HG02623 (cell line): ENCODE data around the gene ADAMTSL5.
"Not testable (repeated sequence)": the region's sequence is repeated elsewhere in the genome, so short reads cannot be mapped to it uniquely, and the experiment has no call there.

ENCODE experiments used
- ATAC-seq: cut with Tn5 transposase; IDR thresholded peaks from one replicate; pipeline ENCODE4 v1.9.1; 2021; ENCODE audit warnings: moderate library complexity; ENCODE audit not compliant: unreplicated experiment

ADAMTSL5 gene

DNA sequence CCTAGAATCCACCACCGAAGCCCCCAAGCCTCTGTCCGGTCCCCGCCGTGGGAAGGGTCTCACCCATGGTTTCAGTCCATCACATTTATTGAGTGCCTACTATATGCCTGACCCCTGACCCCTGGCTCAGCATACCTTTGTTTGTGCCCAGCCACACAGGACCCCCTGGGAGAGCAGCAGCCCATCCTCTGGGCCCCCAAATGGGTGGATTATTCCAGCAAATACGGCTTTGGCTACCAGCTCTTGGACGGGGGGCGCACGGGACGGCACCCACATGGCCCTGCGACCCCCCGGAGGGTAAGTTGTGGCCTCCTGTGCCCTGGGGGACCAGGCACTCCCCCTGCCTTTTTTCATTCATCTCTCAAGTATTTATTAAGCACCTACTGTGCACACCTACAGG is 18.8 kb upstream of the ADAMTSL5 start:
- ATAC-seq: no peak

DNA sequence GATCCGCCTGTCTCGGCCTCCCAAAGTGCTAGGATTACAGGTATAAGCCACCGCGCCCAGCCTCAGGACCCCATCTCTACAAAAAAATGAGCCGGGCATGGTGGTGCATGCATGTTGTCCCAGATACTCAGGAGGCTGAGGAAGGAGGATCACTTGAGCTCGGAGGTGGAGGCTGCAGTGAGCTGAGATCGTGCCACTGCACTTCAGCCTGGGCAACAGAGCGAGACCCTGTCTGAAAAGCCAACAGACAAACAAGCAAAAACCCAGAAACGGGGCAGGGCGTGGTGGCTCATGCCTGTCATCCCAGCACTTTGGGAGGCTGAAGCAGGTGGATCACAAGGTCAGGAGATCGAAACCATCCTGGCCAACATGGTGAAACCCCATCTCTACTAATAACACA is 18.0 kb upstream of the ADAMTSL5 start:
- not testable (repeated sequence) for ATAC-seq

DNA sequence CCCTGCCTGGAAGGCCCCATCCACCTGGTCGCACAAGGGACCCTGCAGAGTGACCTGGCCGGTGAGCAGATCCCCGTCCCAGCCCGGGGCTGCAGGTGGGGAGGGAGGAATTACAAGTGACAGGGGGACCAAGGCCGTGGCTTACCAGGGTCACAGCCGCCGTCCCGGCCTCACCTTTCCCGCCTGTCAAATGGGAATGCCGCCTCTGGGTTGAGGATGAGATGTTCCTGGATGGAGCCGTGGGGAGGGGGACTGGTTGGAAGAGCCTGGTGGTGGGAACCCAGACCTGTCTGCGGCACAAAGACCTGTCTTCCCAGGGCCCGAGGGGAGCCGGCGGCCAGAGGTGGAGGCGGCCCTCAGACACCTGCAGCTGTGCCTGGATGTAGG is 16.6 kb upstream of the ADAMTSL5 start:
- ATAC-seq: no peak

DNA sequence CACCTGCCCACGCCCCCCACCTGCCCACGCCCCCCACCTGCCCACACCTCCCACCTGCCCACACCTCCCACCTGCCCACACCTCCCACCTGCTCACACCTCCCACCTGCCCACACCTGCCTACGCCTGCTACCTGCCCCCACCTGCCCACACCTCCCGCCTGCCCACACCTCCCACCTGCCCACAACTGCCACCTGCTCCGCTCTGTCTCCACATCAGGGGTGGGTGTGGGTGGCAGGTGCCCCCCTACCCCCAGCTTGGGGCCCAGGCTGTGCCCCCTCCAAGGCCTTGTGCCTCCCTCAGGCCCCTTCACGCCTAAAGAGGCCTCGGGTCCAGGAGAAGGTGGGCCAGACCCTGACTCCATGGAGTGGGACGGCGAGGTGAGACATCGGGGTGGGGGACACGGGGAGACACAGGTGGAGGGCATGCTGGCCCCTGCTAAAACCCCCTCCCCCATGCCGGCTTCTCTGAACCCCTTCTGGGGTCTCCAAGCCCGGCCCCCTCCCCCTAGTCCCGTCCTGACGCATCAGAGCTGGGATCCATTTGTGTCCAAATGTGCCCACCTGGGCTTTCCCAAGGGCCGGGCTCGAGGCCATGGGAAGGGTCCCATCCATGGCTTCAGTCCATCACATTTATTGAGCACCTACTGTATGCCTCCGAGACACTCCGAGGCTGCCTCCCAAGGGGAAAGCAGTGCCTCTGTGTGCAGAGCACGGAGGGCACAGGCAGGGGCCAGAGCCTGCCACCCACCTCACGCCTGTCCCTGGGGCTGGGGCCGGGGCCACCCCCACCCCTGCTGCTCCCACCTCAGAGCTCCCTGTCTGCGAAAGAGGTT is 16.0 kb upstream of the ADAMTSL5 start:
- no peak for ATAC-seq

DNA sequence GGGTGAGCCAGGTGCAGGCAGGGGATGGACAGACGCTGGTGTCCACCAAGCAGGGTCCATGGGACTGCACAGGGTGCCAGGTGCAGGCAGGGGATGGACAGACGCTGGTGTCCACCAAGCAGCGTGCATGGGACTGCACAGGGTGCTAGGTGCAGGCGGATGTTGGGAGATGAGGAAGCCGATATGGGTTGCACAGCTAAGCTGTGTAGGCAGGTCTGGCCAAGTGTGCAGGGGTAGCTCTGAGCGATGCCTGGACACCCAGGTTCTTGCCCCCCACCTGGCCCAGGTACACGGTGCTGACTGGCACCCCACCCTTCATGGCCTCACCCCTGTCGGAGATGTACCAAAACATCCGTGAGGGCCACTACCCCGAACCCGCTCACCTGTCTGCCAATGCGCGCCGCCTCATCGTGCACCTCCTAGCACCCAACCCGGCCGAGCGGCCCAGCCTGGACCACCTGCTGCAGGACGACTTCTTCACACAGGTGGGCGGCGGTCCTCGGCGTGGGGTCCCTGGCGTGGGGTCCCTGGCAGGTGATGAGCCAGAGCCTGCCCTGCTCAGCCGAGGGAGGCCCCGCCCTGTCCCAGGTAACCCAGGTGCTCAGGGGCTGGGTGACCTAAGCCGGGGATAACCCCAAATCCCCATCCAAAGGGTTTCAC is 15.0 kb upstream of the ADAMTSL5 start:
- ATAC-seq: no peak

DNA sequence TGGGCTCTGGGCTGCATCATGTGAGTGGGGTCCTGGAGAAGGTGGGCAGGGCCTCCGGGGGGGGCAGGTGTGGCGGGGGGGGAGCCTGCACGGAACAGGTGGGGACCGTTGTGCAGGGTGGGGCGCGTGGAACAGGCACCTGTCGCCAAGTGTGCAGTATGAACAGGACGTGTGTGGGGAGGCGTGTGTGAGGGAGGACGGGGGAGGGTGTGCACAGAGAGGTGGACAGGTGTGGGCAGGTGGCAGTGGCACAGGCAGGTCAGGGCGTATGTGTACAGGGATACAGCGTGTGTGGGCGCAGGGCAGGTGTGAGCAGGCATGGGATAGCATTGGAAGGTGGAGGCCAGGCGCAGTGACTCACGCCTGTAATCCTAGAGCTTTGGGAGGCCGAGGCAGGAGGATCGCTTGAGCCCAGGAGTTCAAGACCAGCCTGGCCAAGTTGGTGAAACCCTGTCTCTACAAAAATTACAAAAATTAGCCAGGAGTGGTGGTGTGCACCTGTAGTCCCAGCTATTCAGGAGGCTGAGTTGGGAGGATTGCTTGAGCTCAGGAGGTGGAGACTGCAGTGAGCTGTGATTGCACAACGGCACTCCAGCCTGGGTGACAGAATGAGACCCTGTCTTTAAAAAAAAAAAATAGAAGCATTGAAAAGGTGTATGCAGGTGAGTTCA is 14.3 kb upstream of the ADAMTSL5 start:
- ATAC-seq: no peak

DNA sequence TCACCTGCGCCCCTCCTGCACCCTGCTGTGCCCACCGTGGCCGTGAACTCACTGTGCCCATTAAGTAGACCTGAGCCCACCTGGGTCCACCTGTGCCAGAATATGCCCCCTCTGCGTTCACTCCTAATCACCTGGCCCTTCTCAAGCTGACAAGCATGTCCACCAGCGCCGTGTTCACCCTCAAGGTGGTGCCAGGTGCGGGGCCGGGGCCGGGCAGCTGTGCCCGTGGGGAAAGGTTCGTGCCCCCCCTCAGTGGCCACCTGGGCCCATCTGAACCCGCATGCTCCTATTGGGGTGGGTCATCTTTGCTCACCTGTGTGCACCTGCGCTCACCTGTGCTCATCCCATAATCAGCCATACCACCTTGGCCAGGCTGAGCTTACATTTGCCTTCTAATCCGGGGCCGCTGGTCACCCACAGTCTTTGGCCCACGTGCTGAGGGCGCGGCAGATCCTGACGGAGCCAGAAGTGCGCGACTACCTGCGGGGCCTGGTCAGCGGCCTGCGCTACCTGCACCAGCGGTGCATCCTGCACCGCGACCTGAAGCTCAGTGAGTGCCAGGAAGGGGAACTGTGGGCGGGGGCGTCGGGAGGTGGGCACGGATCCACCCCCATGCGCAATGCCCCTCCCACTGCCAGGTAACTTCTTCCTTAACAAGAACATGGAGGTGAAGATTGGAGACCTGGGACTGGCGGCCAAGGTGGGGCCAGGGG is 13.4 kb upstream of the ADAMTSL5 start:
- ATAC-seq: no peak

DNA sequence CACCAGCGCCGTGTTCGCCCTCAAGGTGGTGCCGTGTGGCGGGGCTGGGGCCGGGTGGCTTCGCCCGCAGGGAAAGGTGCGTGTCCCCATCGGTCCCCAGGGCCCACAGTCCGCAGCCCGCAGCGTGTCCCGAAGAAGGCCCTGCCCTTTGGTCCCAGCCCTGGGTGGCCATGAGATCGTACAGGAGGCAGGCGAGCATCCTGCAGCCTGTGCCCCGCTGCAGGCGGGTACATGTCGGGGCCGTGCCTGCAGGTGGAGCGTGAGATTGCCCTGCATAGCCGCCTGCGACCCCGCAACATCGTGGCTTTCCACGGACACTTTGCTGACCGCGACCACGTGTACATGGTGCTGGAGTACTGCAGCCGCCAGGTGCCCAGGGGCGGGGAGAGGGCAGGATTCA is 12.5 kb upstream of the ADAMTSL5 start:
- ATAC-seq: no peak

DNA sequence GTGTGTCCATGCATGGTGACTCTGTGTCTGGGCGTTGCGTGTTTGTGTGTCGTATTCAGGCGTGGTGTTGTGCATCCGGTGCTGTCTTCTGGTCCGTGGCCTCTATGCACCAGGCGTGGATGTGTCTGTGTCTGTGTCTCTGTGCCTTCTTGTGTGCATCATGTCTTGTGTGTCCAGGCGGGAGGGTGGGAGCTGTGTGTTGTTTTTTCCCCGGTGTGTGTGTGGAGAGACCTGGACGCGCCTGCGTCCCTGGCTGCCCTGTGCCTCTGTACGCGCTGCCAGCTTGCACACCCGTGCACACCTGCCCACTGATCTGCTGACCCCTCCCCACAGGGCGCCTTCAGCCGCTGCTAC is 12.1 kb upstream of the ADAMTSL5 start:
- ATAC-seq: no peak

DNA sequence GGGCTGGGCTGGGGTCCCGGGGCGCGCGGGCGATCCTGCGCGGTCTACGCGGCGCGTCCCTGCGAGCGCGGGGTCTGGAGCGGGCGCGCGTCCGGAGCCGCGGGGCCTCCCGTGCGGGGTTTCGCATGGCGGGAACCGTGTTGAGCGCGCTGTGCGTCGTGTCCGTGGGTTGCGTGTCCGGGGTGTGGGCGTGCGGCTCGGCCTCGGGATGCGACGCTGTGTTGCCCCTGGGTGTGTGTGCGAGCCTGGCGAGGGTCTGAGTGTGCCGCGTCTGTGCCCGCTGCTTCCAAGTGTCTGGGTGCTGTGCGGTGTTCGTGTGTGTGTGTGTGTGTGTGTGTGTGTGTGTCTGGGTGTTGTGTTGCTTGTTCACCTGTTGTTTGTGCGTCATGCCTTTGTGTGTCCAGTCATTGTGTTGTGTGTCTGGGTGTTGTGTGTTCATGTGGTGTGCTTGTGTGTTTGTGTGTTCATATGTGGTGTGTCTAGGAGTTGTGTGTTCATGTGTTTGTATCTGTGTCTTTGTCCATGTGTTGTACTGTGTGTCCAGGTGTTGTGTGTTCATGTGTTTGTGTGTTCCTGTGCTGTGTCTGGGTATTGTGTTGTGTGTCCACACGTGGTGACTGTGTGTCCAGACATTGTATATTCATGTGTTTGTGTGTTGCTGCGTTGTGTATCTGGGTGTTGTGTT is 11.6 kb upstream of the ADAMTSL5 start:
- ATAC-seq: no peak

DNA sequence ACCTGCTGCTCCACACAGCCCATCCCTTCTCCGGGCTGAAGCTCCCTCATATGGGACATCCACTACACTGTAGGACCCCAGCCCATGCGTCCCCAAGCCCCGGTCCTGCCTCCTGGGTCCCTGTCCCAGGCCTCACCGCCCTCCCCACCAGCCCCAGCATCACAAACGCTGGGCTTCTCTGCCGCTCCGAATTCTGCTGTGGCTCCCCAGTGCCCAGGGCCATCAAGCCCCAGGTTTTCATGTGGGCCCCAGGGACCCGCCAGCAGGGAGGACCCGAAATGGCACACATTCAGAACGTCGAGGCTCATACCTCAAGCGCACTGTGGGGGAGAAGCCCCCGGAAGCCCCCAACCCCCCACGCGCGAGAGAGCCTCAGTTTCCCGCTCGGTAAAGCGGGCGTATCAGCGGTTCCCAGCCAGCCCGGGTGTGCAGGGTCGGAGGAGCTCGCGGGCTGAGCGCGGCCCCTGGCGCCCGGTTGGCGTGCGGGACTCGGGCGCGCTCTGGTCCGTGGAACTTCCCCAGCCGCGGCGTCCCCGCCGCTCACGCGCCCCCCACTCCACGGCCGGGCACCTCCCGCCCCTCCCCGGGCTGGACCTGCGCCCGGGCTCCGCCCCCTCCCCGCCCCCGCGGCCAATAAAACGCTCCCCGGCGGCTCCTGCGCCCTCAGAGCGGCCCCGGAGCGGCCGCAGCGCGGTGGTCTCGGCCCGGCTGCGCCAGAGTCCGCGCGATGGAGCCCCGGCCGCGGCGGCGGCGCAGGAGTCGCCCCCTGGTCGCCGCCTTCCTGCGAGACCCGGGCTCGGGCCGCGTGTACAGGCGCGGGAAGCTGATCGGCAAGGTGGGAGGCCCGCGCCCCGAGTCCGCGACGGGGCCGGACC is 10.8 kb upstream of the ADAMTSL5 start, which contains the start of gene PLK5:
Gene PLK5, plus strand, starts transcription at position 666 of the 875 bp plus-strand sequence. CDS start 2,920 bp downstream, outside the sequence.
- ATAC-seq: no peak

DNA sequence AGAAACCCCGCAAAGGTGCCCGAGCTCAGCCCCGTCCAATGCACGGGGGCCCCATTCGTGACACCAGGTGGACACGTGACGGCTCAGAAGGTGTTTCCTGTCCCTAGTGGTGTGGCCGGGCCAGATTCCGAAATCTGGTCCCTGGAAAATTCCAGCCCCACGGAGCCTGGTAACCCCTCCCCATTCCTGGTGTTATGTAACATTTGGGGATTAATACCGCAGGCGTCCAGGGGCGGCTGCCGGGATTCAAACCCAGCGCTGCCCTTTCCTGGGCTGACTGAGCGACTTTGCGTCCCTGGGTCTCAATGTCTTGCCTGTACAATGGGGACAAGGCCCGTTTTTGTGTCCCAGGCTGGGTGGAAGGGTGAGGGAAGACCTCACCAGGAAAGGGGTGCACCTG is 10.0 kb upstream of the ADAMTSL5 start:
- no peak for ATAC-seq

DNA sequence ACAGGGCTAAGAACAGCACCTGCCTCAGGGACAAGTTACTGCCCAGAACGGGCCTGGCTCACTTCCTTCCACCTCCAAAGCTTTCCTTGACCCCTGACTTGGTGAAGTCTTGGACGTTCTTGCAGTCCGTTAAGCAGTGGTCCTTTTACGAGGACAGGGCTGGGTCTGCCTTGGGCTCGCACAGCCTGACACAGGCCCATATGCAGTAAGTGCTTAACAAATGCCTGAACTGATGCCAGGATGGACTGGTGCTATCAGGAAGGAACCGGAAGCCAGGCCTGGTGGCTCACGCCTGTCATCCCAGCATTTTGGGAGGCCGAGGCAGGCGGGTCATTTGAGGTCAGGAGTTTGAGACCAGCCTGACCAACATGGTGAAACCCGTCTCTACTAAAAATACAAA is 9.2 kb upstream of the ADAMTSL5 start:
- no peak for ATAC-seq

DNA sequence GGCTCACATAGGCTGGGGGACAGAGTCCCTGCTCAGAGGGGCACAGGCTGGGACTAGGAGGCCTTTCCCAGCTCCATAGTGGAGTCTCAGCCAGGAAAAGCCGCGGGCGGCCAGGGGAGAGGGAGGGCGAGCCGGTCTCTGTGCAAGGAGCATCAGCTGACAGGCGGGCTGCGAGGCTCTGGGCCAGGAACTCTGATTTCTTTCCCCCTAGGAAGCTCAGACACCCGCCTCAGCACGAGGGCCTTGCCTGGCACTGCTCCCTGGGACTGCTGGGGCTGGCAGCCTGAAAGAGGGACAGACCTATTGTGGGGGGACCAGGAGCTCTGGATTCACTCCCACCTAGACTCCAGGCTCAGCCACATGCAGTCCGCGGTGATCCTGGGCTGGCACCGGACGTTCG is 8.8 kb upstream of the ADAMTSL5 start:
- no peak for ATAC-seq

DNA sequence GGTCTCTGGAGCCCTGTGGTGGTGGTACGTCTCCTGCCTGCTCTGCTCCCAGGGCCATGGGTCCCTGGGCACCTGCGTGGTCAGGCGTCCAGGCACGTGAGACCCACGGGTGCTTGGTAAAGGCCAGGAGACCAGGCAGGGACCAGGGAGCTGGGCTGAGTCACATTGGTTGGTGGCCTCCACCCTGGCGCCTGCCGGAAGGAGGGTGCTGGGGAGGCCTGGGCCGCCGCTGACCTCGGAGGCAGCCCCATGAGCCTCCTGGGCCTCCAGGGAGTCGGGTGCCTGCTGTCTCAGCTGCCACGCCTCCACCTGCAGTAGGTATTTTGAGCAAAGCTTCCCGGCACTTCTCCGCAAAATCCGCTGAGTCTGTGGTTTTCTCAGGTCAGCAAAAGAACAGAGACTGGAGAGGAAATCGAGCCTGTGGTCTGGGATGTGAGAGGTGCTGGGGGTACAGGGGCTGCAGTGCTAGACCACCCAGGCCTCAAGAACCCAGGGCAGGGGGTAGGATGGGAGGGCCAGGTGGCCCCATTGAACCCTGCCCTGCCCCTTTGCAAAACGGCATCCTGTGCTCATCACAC is 7.5 kb upstream of the ADAMTSL5 start:
- no peak for ATAC-seq

DNA sequence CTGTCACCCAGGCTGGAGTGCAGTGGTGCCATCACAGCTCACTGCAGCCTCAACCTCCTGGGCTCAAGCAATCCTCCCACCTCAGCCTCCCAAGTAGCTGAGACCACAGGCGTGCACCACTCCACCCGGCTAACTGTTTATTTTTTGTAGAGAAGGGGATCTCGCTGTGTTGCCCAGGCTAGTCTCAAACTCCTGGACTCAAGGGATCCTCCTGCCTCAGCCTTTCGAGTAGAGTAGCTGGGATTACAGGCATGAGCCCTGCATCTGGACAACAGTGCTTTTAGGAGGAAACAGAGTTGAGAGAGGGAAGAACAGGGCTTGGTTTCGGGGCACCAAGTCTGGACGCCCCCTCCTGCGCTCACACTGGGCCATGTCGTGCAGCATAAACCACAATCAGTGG is 7.0 kb upstream of the ADAMTSL5 start:
- ATAC-seq: not testable (repeated sequence)

DNA sequence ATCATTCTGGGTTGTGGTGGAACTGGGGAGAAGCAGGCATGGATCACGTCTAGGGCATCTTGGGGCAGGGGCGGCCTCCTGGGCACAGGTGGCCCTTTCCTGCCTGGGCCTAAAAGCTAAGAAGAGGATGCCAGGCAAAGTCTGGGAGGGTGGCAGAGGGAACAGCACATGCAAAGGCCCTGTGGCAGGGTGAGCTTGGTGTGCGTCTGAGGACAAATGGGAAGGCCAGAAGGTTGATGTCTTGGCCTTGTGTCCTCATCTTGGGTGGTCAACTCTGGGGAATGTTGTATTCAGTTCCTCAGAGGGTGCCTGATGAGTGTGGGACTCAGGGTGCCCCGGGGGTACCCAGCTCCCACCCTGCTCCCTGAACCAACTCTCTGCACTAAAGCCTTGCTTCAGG is 5.7 kb upstream of the ADAMTSL5 start:
- no peak for ATAC-seq

DNA sequence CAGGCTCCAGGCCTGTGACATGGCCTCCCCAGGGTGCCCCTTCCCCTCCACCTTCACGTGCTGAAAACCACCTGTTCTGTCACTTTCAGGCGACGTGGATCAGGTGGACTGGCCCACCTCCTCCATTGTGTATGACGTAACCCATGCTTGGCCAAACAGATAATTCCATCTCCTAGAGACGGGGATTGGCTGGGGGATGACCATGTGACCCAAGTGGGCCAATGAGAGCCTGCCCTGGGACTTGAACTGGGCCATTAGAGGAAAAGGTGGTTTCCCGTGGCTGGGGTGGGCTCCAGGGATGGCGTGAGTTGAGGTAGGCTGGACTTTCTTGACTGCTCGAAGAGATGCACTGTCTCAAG is 3.6 kb upstream of the ADAMTSL5 start:
- no peak for ATAC-seq

DNA sequence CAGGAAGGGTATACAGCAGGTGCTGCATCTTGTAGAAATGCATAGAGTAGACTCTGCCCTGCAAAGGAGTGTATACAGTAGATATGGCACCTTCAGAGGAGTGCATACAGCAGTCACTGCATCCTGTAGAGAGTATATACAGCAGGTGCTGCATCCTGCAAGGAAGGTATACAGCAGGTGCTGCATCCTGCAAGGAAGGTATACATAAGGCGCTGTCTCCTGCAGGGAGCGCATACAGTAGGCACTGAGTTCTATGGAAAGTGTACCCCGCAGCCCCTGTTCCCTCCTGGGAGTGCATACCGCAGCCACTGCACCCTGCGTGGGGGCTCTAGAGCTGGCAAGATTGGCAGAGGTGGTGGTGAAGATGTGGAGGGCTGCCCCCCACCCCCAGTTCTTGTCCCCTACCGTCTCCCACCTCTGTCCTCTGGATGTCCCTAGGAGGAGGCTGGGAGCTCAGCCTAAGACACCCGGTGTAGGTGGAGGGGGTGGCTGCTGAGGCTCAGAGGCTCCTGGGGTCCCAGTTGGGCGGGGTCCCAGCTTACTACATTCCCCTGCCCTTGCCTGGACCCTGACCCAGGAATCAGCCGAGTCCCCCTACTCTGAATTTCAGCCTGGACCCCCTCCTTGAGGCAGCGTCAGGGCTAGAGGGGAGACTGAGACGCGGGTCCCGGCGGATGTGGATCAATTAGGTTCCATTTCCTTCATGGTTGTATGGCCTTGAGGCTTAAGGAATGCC is 2.3 kb upstream of the ADAMTSL5 start:
- no peak for ATAC-seq
